RWPE1 (cell line): Measurements from ENCODE around the gene CYB561D2.

Source experiments
- CTCF ChIA-PET: fragments of 350-600 bp; sonication (Branson Sonifier 250); formaldehyde crosslinking; extraction: SDS; loops from one replicate; lab custom pipeline; 2021; lab: Yijun Ruan, JAX
- POLR2A ChIA-PET: fragments of 400-600 bp; formaldehyde crosslinking; extraction: SDS; loops from one replicate; lab custom pipeline; 2020; ENCODE audit warnings: antibody characterized with exemption; ENCODE audit not compliant: low non-redundant PET; lab: Yijun Ruan, JAX
- DNase-seq: peaks from one replicate; pipeline ENCODE4 v3.0.0; 2012; ENCODE audit warnings: low spot score
- H3K27ac ChIP-seq: fragments of 450-650 bp; 2 replicates; pipeline ENCODE4 v1.5.1; 2017
- CTCF ChIP-seq: fragments of 450-650 bp; conservative IDR thresholded peaks from 2 replicates; pipeline ENCODE4 v1.5.1; 2017; ENCODE audit warnings: low read depth, mild to moderate bottlenecking

The CYB561D2 gene

GRCh38 chr3:50314816-50315215, 35.8 kb upstream of the CYB561D2 start:
- ChIA-PET CTCF (no interaction called here), POLR2A (interaction anchor here (0.6 kb wide), 1 partner anchor 15 kb away, joined by 3 read pairs; no protein-coding TSS in a partner anchor)
- DNase-seq = no peak
- H3K27ac ChIP-seq = peak overlapping the region; percentile 97
- TF ChIP-seq CTCF = no peak

- TF ChIP-seq CTCF = no peak
- DNase-seq = peak; percentile 87
- H3K27ac ChIP-seq = peak overlapping the region; percentile 97
- ChIA-PET CTCF (no interaction called here), POLR2A (interaction anchor here (1.0 kb wide), 1 partner anchor 17 kb away, joined by 5 read pairs; the partner anchor contains the start of genes HYAL3 and NAA80)
Observed at GRCh38 chr3:50316657-50317242, 33.9 kb upstream of the CYB561D2 start.

GRCh38 chr3:50317300-50317699, 33.4 kb upstream of the CYB561D2 start:
- no peak for DNase-seq
- CTCF ChIA-PET = no interaction called here
- peak overlapping the region; percentile 97 for H3K27ac ChIP-seq
- TF ChIP-seq CTCF = no peak
- POLR2A ChIA-PET = interaction anchor here (1.0 kb wide), 1 partner anchor 18 kb away, joined by 5 read pairs; the partner anchor contains the start of genes HYAL3 and NAA80

- no peak for TF ChIP-seq CTCF
- ChIA-PET CTCF (no interaction called here), POLR2A (no interaction called here)
- H3K27ac ChIP-seq = peak overlapping the region; percentile 97
- no peak for DNase-seq
Observed at GRCh38 chr3:50318163-50318562, 32.5 kb upstream of the CYB561D2 start.

GRCh38 chr3:50318615-50319014, 32.0 kb upstream of the CYB561D2 start:
- peak overlapping the region; percentile 97 for H3K27ac ChIP-seq
- ChIA-PET POLR2A (no interaction called here), CTCF (no interaction called here)
- no peak for DNase-seq
- TF ChIP-seq CTCF = no peak

GRCh38 chr3:50319181-50319893, 31.3 kb upstream of the CYB561D2 start:
- peak overlapping the region; percentile 97 for H3K27ac ChIP-seq
- POLR2A ChIA-PET = no interaction called here
- CTCF ChIA-PET = no interaction called here
- TF ChIP-seq CTCF = no peak
- no peak for DNase-seq
